Measurements from ENCODE around the gene AGR2.

GRCh38 chr7:16785321-16785720 is 19.5 kb downstream of the AGR2 start:
- TF ChIP-seq CTCF (conservative IDR thresholded peaks at IDR 0.05) (no peak), EZH2 (IDR thresholded peaks at IDR 0.05; ENCODE audit: low read depth) (no peak)

All from PC-9 (cell line).